MV-4-11 (cell line): ENCODE data around the gene WSB2.

Source experiments
- DNase-seq: peaks from one replicate; lab custom pipeline; 2025; lab: John Stamatoyannopoulos, UW

WSB2 gene

DNA sequence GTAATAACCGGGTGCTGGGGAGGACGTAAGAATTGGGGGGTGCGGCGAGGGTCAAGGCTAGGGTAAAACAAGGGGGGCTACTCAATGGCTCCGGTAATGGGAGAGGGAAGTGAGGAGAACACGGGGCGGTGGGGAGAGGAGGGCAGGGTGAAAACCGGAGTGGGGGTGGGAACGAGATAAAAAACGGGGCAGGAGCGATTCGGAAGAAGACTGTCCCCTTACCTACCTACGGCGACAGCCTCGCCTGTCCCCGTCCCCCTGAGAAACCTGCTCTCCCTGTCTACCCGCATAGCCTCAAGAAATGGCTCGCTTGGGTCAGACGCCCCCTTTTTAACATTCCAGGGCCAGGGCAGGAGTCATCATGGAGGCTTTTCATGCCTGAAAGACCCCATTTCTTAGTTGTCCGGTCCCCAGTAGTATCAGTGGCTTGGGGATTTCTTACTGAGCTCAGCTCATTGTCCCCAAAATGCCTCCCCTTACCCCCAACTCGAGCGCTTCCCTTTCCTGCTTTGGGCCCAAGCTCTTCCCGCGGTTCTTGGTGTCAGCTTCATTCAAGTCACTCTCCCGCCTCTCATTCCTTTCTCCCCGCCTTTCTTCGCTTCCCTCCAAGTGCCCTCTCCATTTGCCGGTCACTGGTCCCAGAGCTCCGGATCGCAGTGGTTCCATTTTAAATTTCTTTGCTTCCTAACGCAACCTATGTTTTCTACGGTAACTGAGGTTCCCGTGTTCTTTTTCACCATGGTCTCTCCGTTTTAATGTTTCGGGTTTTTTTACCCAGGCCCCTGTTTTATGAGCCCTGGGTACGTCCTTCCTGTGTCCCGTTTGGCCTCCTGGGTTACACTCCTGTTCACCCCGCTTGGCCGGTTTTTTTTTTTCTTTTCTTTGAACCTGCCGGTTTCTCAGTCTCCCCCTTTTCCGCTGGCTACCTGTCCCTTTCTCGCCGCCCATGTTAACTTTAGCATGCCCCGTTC is 1.2 kb upstream of the WSB2 start:
- peak; percentile 10 for DNase-seq

DNA sequence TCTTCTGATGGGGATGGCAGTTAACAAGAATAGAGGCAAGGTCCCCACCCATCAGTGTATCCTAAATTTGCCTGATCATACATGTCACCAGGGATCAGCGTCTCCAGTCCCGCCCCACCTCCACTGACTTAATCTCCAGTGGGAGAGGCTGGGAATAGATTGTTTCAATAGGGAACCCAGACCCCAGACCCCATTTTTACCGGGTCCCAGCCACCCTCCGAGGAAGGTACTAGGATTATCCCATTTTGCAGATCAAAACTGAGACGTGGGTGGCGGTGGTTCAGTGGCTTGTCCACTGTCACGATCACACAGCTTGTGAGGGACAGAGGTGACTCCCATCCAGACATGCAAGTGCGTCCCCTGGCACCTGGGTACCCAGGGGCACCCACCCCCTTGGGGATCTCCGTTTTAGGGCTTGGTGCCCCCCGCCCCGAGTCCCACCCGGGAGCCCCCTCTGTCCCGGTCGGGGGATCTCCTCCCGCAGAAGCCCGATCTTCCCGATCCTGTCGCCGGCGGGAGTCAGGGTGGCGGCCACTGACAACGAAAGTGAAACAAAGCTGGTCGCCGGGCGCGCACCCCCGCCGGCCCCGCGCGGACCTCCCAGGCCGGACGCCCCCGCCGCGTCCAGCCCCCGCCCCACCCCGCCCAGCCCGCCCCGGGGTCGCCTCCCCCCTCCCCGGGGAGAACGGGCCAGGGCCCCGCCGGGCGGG is 523 bp downstream of the WSB2 start:
- no peak for DNase-seq

GRCh38 chr12:118059341-118060191 is 1.4 kb downstream of the WSB2 start:
- no peak for DNase-seq

GRCh38 chr12:118058881-118059280 is 2.1 kb downstream of the WSB2 start:
- DNase-seq, result no peak

GRCh38 chr12:118058227-118058626 is 2.8 kb downstream of the WSB2 start:
- DNase-seq, result no peak

- no peak for DNase-seq
Observed at GRCh38 chr12:118055865-118056773, 4.9 kb downstream of the WSB2 start.

DNA sequence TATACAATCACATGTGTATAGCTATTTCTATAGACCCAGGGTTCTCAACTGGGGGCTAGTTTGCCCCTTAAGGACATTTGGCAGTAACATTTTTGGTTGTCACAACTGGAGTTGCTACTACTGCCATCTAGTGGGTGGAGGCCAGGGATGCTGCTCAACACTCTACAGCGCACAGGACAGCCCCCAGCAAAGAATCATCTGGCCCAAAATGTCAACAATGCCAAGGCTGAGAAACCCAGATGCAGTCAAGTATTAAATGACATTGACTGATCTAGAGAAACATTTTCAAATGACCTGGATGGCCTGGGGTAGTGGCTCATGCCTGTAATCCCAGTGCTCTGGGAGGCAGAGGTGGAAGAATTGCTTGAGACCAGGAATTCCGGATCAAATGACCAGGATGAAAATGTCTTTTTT is 5.8 kb downstream of the WSB2 start:
- peak; percentile 63 for DNase-seq

DNA sequence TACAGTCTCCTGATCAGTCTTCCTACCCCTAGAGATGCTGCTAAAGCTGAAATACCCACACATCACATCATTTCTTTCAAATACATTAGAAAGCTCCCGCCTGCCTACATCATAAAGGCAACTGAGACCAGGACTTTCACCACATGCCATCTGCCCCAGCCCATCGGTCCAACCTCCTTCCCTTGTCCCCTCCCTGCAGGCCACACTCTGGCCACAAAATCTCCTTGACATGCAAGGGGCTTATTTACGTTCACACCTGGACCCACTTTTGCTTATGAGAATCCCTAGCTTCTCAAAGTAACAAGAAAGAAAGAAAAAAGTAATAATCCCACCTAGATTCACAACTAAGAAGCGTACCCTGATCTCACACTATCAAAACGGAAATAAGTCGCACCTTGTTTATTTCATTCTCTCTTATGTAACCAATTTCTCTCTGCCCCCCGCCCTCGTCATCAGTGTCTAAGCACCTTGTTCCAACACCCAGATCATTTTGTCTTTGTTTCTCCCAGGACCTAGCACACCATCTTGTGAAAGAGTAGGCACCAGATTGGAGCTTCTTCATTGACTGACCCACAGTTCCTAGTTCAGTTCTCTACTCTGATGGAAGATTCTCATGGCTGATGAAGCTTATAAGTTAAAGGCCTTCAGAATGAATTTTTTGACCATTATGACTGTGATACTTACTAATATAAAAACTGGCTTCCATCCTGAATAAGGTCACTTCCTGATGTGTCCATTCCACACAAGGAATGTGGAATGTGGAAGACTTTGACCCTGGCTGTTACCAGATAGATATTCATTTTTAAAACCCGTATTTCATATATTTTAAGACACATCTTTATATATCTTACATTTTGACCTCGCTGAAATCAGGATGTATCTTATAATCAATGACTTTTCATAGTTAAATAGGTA is 7.7 kb downstream of the WSB2 start:
- DNase-seq, result no peak

DNA sequence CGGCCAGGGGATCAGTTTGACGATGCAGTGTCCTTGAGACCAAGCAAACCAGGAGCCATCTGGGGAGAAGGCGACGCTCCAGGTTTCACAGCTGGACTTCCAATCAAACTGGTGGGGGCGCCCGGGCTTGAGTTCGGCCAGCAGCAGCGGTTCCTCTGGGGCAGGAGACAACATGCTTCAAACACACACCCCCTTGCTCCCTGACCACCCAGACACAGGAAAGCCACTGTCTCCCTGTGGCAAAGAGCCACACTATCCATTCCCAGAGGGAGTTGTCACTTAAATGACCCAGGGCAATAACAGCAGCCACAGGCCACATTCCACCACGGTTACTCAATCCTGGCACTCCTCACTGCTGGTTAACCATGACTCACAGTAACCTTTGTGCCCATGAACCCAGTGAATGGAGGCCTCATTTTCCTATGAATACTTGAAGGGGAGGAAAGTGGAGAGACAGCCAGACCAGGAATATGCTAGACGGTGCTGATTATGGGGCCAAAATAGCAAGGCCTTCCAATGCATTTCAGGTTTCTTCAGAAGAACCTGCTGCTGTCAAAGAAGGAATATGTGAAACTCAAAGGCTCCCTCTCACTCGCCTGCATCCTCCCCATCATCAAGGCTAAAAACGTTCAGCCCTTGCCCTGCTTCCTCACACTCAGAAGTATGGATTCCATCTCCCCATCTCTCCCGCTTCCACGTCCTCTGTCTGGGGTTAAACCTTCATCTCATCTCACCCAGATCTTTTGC is 8.5 kb downstream of the WSB2 start:
- DNase-seq, result peak; percentile 75

DNA sequence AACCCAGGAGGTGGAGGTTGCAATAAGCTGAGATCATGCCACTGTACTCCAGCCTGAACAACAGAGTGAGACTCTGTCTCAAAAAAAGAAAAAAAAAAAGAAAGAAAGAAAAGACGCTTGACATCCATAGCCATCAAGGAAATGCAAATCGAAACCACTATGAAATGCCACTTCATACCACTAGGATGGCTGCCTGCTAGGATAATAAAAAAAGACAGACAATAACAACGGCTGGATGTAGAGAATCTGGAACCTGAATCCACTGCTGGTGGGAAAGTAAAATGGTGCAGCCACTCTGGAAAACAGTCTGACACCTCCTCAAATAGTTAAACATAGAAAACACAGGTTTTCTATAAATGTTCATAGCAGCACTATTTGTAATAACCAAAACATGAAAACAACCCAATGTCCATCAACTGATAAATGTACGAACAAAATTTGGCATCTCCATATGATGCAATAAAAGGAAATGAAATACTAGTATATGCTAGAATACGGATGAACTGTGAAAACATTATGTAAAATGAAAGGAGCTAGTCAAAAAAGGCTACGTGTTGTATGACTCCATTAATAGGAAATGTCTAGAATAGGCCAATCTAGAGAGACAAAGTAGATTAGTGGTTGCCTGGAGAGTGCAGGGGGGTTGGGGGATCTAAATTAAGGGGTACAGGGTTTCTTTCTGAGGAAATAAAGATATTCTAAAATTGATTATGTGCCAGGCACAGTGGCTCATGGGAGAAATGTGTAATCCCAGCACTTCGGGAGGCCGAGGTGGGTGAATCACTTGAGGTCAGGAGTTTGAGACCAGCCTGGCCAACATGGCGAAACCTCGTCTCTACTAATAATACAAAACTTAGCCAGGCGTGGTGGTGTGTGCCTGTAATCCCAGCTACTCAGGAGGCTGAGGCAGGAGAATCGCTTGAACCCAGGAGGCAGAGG is 9.7 kb downstream of the WSB2 start:
- no peak for DNase-seq

- DNase-seq, result no peak
Observed at GRCh38 chr12:118046430-118046829, 14.5 kb downstream of the WSB2 start.

GRCh38 chr12:118044577-118044976 is 16.4 kb downstream of the WSB2 start:
- no peak for DNase-seq

- DNase-seq, result no peak
Observed at GRCh38 chr12:118044075-118044474, 16.9 kb downstream of the WSB2 start.

DNA sequence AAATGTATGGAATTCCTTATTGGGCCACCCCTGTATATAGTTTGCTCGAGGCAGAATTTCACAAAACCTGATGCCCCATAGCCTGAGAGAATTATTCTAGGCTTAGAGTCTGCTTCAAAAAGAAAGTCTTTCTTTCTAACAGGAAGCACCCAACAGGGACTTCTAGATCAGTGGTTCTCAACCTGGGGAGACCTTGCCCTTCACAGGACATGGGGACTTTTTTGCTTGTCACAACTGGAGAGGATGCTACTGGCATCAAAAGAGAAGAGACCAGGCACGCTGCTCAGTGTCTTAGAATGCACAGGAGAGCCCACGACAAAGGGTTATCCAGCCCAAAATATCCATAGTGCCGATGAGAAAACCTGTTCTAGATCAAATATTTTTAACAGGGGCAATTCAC is 18.9 kb downstream of the WSB2 start:
- DNase-seq, result no peak

DNA sequence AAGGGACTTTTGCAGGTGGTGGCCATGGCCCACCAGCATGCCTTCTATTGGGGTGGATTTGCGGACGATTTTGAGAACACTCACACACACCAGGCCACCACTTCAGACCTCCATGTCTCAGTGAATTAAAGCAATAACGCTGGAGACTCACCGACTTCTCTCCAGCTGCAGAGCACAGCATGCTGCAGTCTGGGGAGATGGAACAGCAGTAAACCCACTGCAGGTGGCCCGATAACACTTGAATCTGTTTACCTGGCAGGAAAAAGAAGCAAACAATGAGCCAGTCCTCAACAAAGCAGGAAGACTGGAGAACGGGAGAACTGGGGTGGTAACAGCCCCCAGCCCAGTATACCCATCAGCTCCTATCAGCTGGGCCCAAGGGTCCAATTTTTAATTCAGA is 22.8 kb downstream of the WSB2 start:
- no peak for DNase-seq

- DNase-seq, result no peak
Observed at GRCh38 chr12:118036672-118037411, 24.1 kb downstream of the WSB2 start.
